Osteoblast (primary cell): ENCODE results near the gene SRD5A1. TPM values are rescaled to one million over a fixed set of nuclear protein-coding genes. Genes with fewer than 3 reads are reported as not detected.

Experiments
- DNase-seq: peaks from one replicate; pipeline ENCODE4 v3.0.0; 2011; ENCODE audit warnings: low spot score, mixed read lengths; ENCODE audit not compliant: insufficient read length; ENCODE audit errors: missing footprints
- H2AFZ ChIP-seq: 2 replicates; pipeline ENCODE4 v1.6.0; 2011; ENCODE audit warnings: mild to moderate bottlenecking, low read length
- H3K27ac ChIP-seq: 2 replicates; pipeline ENCODE4 v1.5.1; 2011; ENCODE audit warnings: mild to moderate bottlenecking, low read depth, low read length, moderate library complexity
- H3K27me3 ChIP-seq: 2 replicates; pipeline ENCODE4 v1.6.0; 2012; ENCODE audit warnings: mild to moderate bottlenecking, control low read depth, inconsistent platforms, low read length, moderate library complexity; ENCODE audit not compliant: insufficient read depth
- H3K36me3 ChIP-seq: 2 replicates; pipeline ENCODE4 v1.5.1; 2011; ENCODE audit warnings: mild to moderate bottlenecking, low read length, control low read depth, moderate library complexity; ENCODE audit not compliant: insufficient read depth
- H3K4me1 ChIP-seq: 2 replicates; pipeline ENCODE4 v1.5.1; 2011; ENCODE audit warnings: mild to moderate bottlenecking, low read length, control low read depth, moderate library complexity; ENCODE audit not compliant: insufficient read depth
- H3K4me2 ChIP-seq: 2 replicates; pipeline ENCODE4 v1.6.0; 2011; ENCODE audit warnings: mild to moderate bottlenecking, low read length; ENCODE audit not compliant: insufficient read depth
- H3K4me3 ChIP-seq: fragments of 200-600 bp; sonication (generic); 3 replicates; pipeline ENCODE4 v1.5.1; 2012; ENCODE audit warnings: mild to moderate bottlenecking, low read length, inconsistent platforms; ENCODE audit not compliant: insufficient read depth
- H3K79me2 ChIP-seq: 2 replicates; pipeline ENCODE4 v1.6.0; 2012; ENCODE audit warnings: mild to moderate bottlenecking, low read length, control low read depth, inconsistent platforms; ENCODE audit not compliant: insufficient read depth
- H3K9me3 ChIP-seq: 2 replicates; pipeline ENCODE4 v1.5.1; 2011; ENCODE audit warnings: low read depth, low read length, control low read depth
- H4K20me1 ChIP-seq: 2 replicates; pipeline ENCODE4 v1.6.0; 2012; ENCODE audit warnings: mild to moderate bottlenecking, low read length, control low read depth; ENCODE audit not compliant: insufficient read depth
- total RNA-seq: library from RNA; depleted of rRNA; stranded (reverse); fragments of >200 nt; gene quantifications from 2 replicates; pipeline ENCODE4 v1.2.3, GENCODE V29; 2012
- TF ChIP-seq, protein P1 (sequence below): IDR thresholded peaks from 2 replicates; pipeline ENCODE4 v1.5.1; 2011; ENCODE audit warnings: mild to moderate bottlenecking, low read depth, low read length, moderate library complexity; ENCODE audit errors: extremely low read depth

The SRD5A1 gene
- total RNA-seq, 1 donor: 9.4 TPM

DNA sequence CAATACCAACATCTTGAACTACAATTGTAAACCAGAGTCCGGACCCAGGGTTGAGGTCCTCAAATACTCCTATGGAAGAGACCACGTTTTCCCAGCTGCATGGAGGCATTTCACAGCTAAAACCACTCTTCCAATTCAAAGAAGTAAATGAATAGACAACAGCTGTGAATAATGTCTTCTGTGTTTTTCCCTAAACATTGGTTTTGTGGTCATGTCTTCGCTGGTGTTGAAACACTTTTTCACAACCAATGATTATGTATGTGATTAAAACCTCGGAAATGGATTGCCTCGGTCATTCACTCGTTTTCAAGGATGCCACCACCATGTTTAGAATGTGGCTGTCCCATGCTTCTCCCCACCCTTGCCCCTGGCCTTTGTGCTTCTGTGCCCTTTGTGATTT lies 70.6 kb downstream of the SRD5A1 start:
- Histone ChIP-seq H3K36me3 (no peaks in the 10 kb centered on the region), H3K4me2 (peak overlapping the region; percentile 40), H3K4me3 (peak overlapping the region; percentile 7), H3K27me3 (peaks cover 17% of the 10 kb centered on the region), H3K9me3 (no peaks in the 10 kb centered on the region), H4K20me1 (no peaks in the 10 kb centered on the region), H2AFZ (peak overlapping the region; percentile 77), H3K79me2 (no peaks in the 10 kb centered on the region), H3K4me1 (peaks cover 22% of the 10 kb centered on the region), H3K27ac (peak overlapping the region; percentile 59)
- no peak for DNase-seq
- TF ChIP-seq, protein P1, sequence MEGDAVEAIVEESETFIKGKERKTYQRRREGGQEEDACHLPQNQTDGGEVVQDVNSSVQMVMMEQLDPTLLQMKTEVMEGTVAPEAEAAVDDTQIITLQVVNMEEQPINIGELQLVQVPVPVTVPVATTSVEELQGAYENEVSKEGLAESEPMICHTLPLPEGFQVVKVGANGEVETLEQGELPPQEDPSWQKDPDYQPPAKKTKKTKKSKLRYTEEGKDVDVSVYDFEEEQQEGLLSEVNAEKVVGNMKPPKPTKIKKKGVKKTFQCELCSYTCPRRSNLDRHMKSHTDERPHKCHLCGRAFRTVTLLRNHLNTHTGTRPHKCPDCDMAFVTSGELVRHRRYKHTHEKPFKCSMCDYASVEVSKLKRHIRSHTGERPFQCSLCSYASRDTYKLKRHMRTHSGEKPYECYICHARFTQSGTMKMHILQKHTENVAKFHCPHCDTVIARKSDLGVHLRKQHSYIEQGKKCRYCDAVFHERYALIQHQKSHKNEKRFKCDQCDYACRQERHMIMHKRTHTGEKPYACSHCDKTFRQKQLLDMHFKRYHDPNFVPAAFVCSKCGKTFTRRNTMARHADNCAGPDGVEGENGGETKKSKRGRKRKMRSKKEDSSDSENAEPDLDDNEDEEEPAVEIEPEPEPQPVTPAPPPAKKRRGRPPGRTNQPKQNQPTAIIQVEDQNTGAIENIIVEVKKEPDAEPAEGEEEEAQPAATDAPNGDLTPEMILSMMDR: no peak

DNA sequence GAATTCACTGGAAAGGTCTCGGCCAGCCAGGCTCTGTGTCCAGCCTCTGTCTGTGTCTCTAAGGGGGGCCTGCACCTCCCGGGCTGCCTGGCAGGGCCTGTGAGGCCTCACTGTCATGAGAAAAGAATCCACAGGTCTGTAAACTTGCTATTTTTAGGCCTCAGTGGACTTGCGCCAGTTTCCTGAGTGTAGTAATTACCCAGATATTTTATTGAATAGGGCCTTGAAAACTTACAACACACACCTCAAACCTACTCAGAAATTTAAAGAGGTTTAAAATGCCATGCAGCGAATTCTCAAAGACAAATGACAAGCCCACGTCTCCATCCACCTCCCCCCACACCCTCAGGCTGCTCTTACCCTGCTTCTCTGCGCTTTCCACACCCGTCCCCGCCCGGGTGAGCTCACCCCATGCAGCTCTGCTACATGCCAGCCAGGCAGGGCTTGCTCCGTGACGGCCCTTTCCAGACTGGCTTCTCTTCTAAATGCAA lies 71.2 kb downstream of the SRD5A1 start:
- Histone ChIP-seq H3K4me1 (peaks cover 22% of the 10 kb centered on the region), H3K4me2 (peak overlapping the region; percentile 40), H3K27me3 (peaks cover 12% of the 10 kb centered on the region), H4K20me1 (no peaks in the 10 kb centered on the region), H3K79me2 (no peaks in the 10 kb centered on the region), H3K4me3 (peak overlapping the region; percentile 7), H3K9me3 (no peaks in the 10 kb centered on the region), H3K27ac (peak overlapping the region; percentile 59), H2AFZ (peak overlapping the region; percentile 77), H3K36me3 (no peaks in the 10 kb centered on the region)
- TF ChIP-seq, protein P1: no peak
- DNase-seq: peak; percentile 92

DNA sequence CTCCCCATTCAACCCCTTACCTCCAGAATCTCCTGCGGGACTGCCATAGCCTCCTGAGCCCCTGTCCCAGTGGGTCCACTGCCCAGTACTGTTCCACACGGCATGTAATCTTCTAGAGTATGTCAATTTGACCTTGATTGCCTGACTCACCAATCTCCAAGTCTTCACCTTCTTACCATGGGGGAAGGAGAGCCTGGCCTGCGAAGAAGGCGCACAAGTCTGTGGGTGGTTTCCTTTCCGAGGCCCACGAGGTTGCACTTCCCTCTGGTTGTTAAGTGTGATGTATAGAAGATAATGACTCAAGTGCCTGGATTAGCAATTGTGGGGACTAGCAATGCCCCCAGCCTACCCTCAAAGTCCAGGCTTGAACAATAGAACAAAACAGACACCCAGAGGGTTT lies 71.8 kb downstream of the SRD5A1 start:
- Histone ChIP-seq H3K79me2 (no peaks in the 10 kb centered on the region), H3K27ac (peak overlapping the region; percentile 59), H3K9me3 (no peaks in the 10 kb centered on the region), H3K36me3 (no peaks in the 10 kb centered on the region), H3K4me3 (peak overlapping the region; percentile 7), H4K20me1 (no peaks in the 10 kb centered on the region), H3K27me3 (peaks cover 5% of the 10 kb centered on the region), H2AFZ (peak overlapping the region; percentile 77), H3K4me2 (peak overlapping the region; percentile 40), H3K4me1 (peaks cover 22% of the 10 kb centered on the region)
- DNase-seq: no peak
- TF ChIP-seq, protein P1: no peak

DNA sequence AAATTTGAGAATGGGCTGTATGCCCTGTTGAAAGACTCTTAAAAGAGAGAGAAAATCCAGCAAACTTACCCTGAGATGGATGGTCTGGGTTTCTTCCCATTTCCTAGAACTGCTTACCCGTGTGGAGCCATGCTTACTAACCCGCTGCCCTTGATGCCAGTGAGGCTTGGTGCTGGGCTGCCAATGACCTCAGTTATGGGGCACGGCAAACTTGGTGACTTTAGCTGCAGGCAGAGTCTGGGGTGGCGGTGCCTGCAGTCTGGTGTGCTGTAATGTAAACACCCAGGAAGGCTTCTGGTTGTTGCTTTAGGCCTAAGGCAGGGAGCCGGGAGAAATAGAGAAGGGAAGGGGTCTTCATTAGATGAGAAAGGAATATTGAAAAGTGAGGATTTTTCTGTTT lies 72.7 kb downstream of the SRD5A1 start:
- Histone ChIP-seq H3K27me3 (no peaks in the 10 kb centered on the region), H2AFZ (peak overlapping the region; percentile 67), H3K36me3 (no peaks in the 10 kb centered on the region), H3K79me2 (no peaks in the 10 kb centered on the region), H3K4me2 (no peak overlapping the region), H4K20me1 (no peaks in the 10 kb centered on the region), H3K27ac (no peak overlapping the region), H3K4me1 (peaks cover 22% of the 10 kb centered on the region), H3K4me3 (no peak overlapping the region), H3K9me3 (no peaks in the 10 kb centered on the region)
- no peak for DNase-seq
- TF ChIP-seq, protein P1: no peak
